ENCODE results near the gene PRKAG2.

GRCh38 chr7:151700586-151701165, 176.2 kb downstream of the PRKAG2 start:
- TF ChIP-seq CTCF (IDR thresholded peaks at IDR 0.05) (no peak), POLR2AphosphoS5 (IDR thresholded peaks at IDR 0.05) (no peak), EP300 (IDR thresholded peaks at IDR 0.05) (no peak)
